Activated T-helper 1 cell treated with anti-CD3 and anti-CD28 coated beads, Interleukin-2, amount 50 U/mL, for 16 hours (primary cell): Measurements from ENCODE around the gene SMARCAL1.
"Not testable (repeated sequence)": the region's sequence is repeated elsewhere in the genome, so short reads cannot be mapped to it uniquely, and the experiment has no call there.

Experiments
- DNase-seq, 2 donors: peaks; one replicate each; pipeline ENCODE4 v3.0.0-alpha.2; 2020; ENCODE audit warnings: low read depth in 1 of 2, low spot score in 1 of 2

Gene SMARCAL1

GRCh38 chr2:216412022-216412999 lies at the start of gene SMARCAL1:
Gene SMARCAL1 (plus strand): TSS chr2:216412484. CDS start chr2:216414705, 2,221 bp downstream.
- peak; percentile 93 to 98 for DNase-seq

- DNase-seq: no peak
Observed at GRCh38 chr2:216362730-216363129, 49.6 kb upstream of the SMARCAL1 start.

DNA sequence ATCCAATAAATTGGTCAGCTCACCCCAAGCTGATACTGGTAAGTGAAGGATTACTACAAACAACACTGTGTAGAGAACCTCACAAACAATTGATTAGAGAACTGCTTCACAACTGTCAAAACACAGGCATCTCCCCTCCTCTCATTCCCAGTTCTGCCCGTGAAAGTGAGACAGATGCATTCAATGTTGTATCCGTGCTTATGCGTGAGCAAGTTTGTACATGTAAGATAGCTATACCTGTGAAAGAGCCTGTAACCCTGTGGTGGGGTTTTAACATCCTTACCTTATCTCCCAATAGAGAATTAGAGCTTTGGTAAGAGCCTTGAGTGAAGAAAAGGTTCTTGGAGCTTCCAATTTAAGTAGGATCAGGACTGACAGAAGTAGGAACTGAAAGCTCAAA lies 49.1 kb upstream of the SMARCAL1 start:
- DNase-seq: no peak

DNA sequence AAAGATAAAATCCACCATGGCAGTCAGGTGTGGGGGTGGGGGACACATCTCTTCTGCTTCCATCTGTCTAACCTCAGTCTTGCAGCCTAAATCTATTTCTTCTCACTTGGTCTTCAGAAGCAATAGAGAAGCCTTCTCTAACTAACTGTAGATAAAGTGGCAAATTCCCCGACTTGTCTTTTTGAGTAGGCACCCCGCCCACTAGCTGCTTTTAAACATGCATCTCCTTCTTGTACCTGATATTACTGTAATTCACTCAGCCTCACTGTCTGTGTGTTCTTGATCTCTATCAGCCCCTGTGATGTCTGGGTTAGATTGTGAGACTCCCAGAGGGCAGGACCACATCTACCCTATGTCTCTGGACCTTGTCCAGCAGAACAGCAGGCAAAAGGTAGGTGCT lies 46.8 kb upstream of the SMARCAL1 start:
- DNase-seq: no peak

GRCh38 chr2:216366777-216367471 lies 45.4 kb upstream of the SMARCAL1 start:
- DNase-seq: no peak

DNA sequence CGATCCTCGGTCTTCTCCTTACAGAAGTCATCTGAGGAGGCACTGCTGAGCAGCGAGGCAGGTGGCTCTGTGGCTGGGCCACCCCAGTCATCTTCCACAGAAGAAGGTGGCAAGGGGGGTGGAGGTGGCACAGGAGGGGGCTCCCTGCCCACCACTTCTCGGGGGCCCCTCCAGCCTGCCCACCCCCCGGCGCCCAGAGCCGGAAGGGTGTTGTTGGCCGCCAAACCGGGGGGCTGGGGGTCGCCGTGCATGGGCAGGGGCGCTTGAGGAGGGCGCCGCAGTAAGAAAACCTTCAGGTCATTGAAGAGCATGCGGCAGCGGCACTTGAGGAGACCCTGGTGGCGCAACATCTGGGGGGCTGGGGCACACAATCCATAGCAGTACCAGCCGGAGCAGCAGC lies 42.5 kb upstream of the SMARCAL1 start:
- no peak for DNase-seq

DNA sequence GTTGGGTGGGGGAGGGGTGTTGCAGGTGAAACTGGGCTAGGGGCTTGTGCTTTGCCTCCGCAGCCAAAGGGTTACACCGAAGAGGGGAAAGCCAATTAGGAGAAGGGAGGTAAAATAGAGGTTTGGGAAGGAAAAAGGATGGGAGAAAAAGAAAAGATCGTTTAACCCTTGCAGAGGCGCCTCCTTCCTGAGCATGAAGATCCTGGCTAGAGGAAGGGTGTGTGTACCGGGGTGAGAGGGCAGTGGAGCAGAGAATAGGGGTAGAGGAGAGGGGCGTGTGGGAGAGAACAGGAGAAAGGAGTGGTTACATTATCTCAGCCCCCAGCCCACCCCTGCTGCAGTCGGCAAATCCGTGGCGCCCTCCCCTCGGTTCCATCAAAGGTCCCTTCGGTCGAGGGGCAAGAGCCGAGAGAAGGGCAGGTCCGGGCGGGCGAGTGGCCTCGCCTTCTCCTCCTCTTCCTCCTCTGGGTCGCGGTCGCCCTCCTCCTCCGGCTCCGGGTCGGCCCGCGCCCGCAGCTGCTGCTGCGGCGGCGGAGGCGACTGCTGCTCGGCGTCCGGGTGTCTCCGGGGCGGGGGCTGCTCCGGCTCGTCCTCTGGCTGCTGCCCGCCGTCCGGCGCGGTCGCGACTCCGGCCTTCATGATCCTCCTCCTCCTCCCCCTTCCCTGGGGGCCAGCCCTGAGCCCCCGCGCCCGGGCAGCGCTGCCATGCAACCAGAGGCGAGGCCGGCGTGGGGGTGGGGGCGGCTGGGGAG lies 41.1 kb upstream of the SMARCAL1 start:
- no peak for DNase-seq

GRCh38 chr2:216371721-216372702 lies 40.3 kb upstream of the SMARCAL1 start, which contains the start of gene MARCHF4:
Gene MARCHF4 (minus strand): TSS chr2:216372483. CDS start chr2:216370260, 2,223 bp downstream.
- peak; percentile 36 to 48 for DNase-seq

DNA sequence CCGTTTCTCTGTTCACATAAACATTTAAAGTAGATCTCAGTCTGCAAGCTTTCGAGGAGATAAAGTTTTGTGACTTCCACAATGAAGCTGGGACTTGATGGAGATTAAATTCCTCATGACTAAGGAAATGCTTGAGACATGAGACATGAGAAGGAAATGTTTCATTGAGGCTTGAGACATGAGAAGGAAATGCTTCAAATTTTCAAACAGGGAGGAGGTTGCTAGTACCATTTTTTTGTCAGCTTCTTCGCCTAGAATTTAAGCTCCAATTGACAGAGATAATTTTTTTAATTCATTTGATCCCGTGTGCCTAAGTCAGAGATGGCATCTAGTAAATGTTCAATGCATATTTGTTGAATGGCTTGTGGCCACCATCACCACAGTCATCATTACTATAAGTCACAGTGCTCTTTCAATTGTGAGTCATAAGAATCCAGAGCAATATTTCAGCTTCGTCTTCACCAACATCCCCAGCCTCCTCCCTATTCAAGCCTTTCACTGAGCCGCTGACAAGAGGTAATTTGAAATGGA lies 39.5 kb upstream of the SMARCAL1 start:
- DNase-seq: no peak

GRCh38 chr2:216373896-216374295 lies 38.4 kb upstream of the SMARCAL1 start:
- DNase-seq: no peak

- no peak for DNase-seq
Observed at GRCh38 chr2:216375286-216375685, 37.0 kb upstream of the SMARCAL1 start.

DNA sequence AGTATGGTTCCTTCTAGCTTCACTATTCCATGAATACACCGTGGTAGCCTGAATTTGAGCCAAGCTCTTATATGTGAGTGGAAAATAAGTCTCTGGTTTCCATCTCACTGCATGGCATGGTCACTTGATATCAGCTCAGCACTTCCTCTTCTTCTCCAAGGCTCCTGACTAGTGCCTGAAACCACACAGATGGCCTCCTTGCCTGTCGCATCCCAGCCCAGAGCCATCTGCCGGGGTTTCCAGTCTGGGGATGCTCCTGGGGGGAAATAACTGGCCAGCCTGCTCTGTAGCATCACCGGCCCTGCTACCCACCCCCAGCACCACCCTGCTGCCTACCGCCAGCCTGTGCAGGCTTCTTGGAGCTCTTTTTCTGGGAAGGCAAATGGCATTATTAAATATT lies 32.3 kb upstream of the SMARCAL1 start:
- DNase-seq: no peak

GRCh38 chr2:216384409-216384808 lies 27.9 kb upstream of the SMARCAL1 start:
- DNase-seq: not testable (repeated sequence)

GRCh38 chr2:216385478-216385877 lies 26.8 kb upstream of the SMARCAL1 start:
- DNase-seq: no peak

- no peak for DNase-seq
Observed at GRCh38 chr2:216387262-216387661, 25.0 kb upstream of the SMARCAL1 start.

DNA sequence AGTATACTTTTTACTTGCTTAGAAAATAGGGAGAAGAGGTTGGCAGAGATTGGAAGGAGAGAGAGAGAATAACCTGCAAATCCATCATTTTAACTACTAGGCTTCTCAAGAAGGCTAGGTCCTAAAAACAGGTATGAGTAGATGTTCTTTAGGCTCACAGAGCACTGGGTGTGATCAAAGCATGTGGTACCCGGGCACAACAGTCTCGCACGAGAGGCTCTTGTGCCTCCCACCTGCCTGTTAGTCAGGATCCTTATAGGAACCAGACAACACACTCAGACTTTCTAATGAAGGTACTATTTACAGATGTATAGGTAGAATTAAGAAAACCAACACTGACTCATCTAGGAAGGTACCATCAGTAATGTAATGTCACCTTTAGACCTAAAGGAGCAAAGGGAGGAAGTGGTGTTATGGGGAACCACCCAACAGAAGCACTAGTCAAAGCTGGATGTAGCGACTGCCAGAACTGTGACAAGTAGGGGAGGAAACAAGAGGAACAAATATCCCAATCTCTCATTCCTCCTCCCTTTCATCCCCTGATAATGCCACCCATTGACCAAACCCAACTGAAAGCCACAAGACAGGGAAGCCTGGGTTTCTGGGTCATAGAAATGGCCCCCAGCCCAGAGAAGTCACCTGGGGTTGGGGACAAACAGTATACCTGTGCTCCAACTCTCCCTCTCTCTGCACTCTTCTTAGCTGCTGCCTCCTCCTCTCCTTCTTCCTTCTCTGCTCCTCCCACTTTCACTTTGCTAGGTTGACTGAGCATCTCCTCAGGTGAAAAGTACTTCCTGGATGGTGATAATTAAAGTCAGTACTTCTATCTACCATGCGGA lies 24.0 kb upstream of the SMARCAL1 start:
- DNase-seq: no peak

DNA sequence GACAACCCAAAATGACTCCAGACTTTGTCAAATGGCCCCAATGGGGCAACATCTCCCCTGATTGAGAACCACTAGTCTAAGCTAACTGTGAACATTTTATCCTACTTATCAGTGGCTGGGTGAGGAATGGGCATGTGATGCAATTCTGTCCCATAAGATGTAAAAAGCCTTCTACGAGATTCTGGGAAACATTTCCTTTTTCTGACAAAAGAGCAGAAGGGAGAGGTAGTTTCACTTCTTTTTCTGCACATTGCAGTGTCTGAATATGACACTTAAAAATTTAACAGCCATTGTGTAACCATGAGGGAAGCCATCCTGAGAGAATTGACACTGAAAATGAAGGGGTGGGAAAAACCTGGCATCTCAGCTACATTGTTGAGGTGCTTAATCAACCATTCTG lies 22.7 kb upstream of the SMARCAL1 start:
- no peak for DNase-seq

- no peak for DNase-seq
Observed at GRCh38 chr2:216391401-216391800, 20.9 kb upstream of the SMARCAL1 start.

DNA sequence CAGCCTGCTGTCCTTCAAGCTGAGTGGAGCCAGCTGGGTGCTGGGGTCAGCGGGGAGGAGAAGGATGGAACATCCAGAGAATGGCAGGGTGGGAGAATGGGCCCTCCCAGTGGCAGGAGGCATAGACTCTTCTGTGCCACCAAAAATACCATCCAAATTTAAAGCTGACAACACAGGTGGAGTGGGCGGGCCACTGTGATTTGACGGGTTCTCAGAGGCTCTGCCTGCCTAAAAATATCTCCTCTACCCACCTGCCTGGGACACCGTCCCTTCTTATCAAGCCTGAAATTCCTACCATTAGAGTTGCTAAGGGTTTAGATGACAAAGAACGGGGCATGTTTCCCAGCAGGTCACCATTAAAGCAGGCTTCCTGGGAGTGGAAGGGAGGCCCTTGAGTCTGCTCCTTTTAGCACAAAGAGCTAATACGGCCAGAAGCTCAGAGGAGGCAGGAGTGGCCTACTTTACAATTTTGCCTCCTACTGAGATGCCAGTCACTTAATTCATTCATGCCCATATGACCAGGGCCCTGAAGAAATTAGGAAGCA lies 20.2 kb upstream of the SMARCAL1 start:
- no peak for DNase-seq
